Mesendoderm (in vitro differentiated cells): ENCODE measurements around the gene SLC49A3.

Experiments used
- DNase-seq: peaks from one replicate; pipeline ENCODE4 v3.0.0; 2013
- H2AK5ac ChIP-seq: 2 replicates; pipeline ENCODE4 v1.6.1; 2013; ENCODE audit warnings: low read length, inconsistent platforms
- H2BK120ac ChIP-seq: 2 replicates; pipeline ENCODE4 v1.6.1; 2013; ENCODE audit warnings: low read depth, mild to moderate bottlenecking, low read length, moderate library complexity, mixed read lengths
- H2BK15ac ChIP-seq: replicated peaks from 2 replicates; pipeline ENCODE4 v1.6.1; 2013; ENCODE audit warnings: low read depth, mild to moderate bottlenecking, moderate library complexity
- H2BK5ac ChIP-seq: 2 replicates; pipeline ENCODE4 v1.6.1; 2013; ENCODE audit warnings: low read length, inconsistent platforms
- H3K18ac ChIP-seq: 2 replicates; pipeline ENCODE4 v1.6.1; 2013; ENCODE audit warnings: mild to moderate bottlenecking, low read length, mixed read lengths
- H3K23ac ChIP-seq: one replicate; pipeline ENCODE4 v1.6.1; 2013; ENCODE audit warnings: low read length
- H3K27ac ChIP-seq: 2 replicates; pipeline ENCODE4 v1.5.1; 2013; ENCODE audit warnings: low read depth, mild to moderate bottlenecking, inconsistent platforms, low read length, moderate library complexity
- H3K27me3 ChIP-seq: 2 replicates; pipeline ENCODE4 v1.6.1; 2013; ENCODE audit warnings: low read length, control low read depth, mild to moderate bottlenecking, inconsistent platforms; ENCODE audit not compliant: insufficient read depth, poor library complexity
- H3K36me3 ChIP-seq: 2 replicates; pipeline ENCODE4 v1.6.1; 2013; ENCODE audit warnings: low read length, inconsistent platforms; ENCODE audit not compliant: control insufficient read depth, insufficient read depth
- H3K4ac ChIP-seq: one replicate; pipeline ENCODE4 v1.6.1; 2013; ENCODE audit warnings: low read depth, mild to moderate bottlenecking, low read length, moderate library complexity
- H3K4me1 ChIP-seq: 2 replicates; pipeline ENCODE4 v1.6.1; 2013; ENCODE audit warnings: low read depth, low read length, inconsistent platforms; ENCODE audit not compliant: control insufficient read depth
- H3K4me2 ChIP-seq: 2 replicates; pipeline ENCODE4 v1.6.1; 2013; ENCODE audit warnings: low read length
- H3K4me3 ChIP-seq: 2 replicates; pipeline ENCODE4 v1.5.1; 2013; ENCODE audit warnings: mild to moderate bottlenecking, low read length
- H3K56ac ChIP-seq: one replicate; pipeline ENCODE4 v1.6.1; 2013; ENCODE audit warnings: low read length
- H3K79me1 ChIP-seq: 2 replicates; pipeline ENCODE4 v1.6.1; 2013; ENCODE audit warnings: low read length, inconsistent platforms
- H3K79me2 ChIP-seq: 2 replicates; pipeline ENCODE4 v1.6.1; 2013; ENCODE audit warnings: mild to moderate bottlenecking, low read length; ENCODE audit not compliant: control insufficient read depth, insufficient read depth
- H3K9ac ChIP-seq: 2 replicates; pipeline ENCODE4 v1.6.1; 2013; ENCODE audit warnings: low read length, inconsistent platforms
- H4K5ac ChIP-seq: one replicate; pipeline ENCODE4 v1.6.1; 2013; ENCODE audit warnings: low read length
- H4K8ac ChIP-seq: one replicate; pipeline ENCODE4 v1.6.1; 2013; ENCODE audit warnings: low read depth, mild to moderate bottlenecking, control low read depth, low read length, moderate library complexity
- WGBS: extraction: QIAGEN DNeasy Blood & Tissue Kit; methylation state at CpG from one replicate; pipeline ENCODE4 v1.1.7; 2013; ENCODE audit warnings: low lambda C conversion rate, missing lambda C conversion rate; ENCODE audit not compliant: insufficient coverage; ENCODE audit errors: extremely low coverage; 5-methylcytosine and 5-hydroxymethylcytosine counted together

The SLC49A3 gene

GRCh38 chr4:664713-665231 lies 24.2 kb downstream of the SLC49A3 start:
- no peak overlapping the region for H2BK15ac ChIP-seq
- no peak for DNase-seq
- H2AK5ac ChIP-seq = no peak overlapping the region
- no peaks in the 10 kb centered on the region for H3K79me1 ChIP-seq
- no peaks in the 10 kb centered on the region for H3K36me3 ChIP-seq
- no peak overlapping the region for H3K18ac ChIP-seq
- no peak overlapping the region for H4K8ac ChIP-seq
- no peak overlapping the region for H3K4ac ChIP-seq
- no peak overlapping the region for H3K27ac ChIP-seq
- no peaks in the 10 kb centered on the region for H3K4me1 ChIP-seq
- H3K27me3 ChIP-seq = no peaks in the 10 kb centered on the region
- no peak overlapping the region for H3K4me3 ChIP-seq
- no peaks in the 10 kb centered on the region for H3K79me2 ChIP-seq
- H3K9ac ChIP-seq = no peak overlapping the region
- no peak overlapping the region for H2BK120ac ChIP-seq
- H3K4me2 ChIP-seq = no peak overlapping the region
- no peak overlapping the region for H3K23ac ChIP-seq
- H4K5ac ChIP-seq = no peak overlapping the region
- WGBS = no CpG with 5 or more reads among the region's 24 CpGs
- H2BK5ac ChIP-seq = no peak overlapping the region
- H3K56ac ChIP-seq = no peak overlapping the region

GRCh38 chr4:663438-664428 lies 25.2 kb downstream of the SLC49A3 start:
- Histone ChIP-seq H4K5ac (no peak overlapping the region), H3K27ac (no peak overlapping the region), H3K4ac (no peak overlapping the region), H2BK120ac (no peak overlapping the region), H3K9ac (peak overlapping the region; percentile 78), H4K8ac (no peak overlapping the region), H3K79me2 (no peaks in the 10 kb centered on the region), H2AK5ac (no peak overlapping the region), H3K56ac (peak overlapping the region; percentile 84), H2BK15ac (no peak overlapping the region), H2BK5ac (no peak overlapping the region), H3K79me1 (no peaks in the 10 kb centered on the region), H3K4me1 (no peaks in the 10 kb centered on the region), H3K27me3 (no peaks in the 10 kb centered on the region), H3K4me2 (peak overlapping the region; percentile 54), H3K23ac (no peak overlapping the region), H3K36me3 (no peaks in the 10 kb centered on the region), H3K4me3 (peak overlapping the region; percentile 73), H3K18ac (no peak overlapping the region)
- DNase-seq = peak; percentile 38
- WGBS = no CpG with 5 or more reads among the region's 80 CpGs

DNA sequence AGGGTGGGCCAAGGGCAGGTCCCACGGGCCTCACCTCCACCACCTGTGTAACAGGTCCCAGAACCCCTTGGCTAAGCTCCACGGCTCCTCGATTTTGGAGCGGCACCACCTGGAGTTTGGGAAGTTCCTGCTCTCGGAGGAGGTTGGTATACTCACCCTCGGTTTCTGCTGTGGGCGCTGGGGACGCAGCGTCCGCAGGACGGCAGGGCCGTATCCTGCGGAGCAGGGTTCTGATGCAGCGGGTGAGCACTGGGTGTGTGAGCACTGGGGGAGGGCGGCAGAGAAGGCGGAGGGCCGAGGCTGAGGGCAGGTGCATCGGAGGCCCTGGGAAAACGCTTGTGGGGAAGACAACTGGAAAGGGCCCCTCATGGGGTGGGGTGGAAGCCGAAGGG lies 25.9 kb downstream of the SLC49A3 start:
- no peak for DNase-seq
- WGBS = no CpG with 5 or more reads among the region's 20 CpGs

GRCh38 chr4:661881-662761 lies 26.8 kb downstream of the SLC49A3 start:
- Histone ChIP-seq H3K36me3 (no peaks in the 10 kb centered on the region), H2BK5ac (no peak overlapping the region), H3K79me2 (no peaks in the 10 kb centered on the region), H3K56ac (no peak overlapping the region), H3K4me3 (no peak overlapping the region), H2BK15ac (no peak overlapping the region), H4K8ac (no peak overlapping the region), H3K79me1 (no peaks in the 10 kb centered on the region), H4K5ac (no peak overlapping the region), H2BK120ac (no peak overlapping the region), H2AK5ac (no peak overlapping the region), H3K23ac (no peak overlapping the region), H3K4me1 (no peaks in the 10 kb centered on the region), H3K18ac (no peak overlapping the region), H3K4me2 (no peak overlapping the region), H3K9ac (no peak overlapping the region), H3K4ac (no peak overlapping the region), H3K27ac (no peak overlapping the region), H3K27me3 (no peaks in the 10 kb centered on the region)
- no peak for DNase-seq
- WGBS = no CpG with 5 or more reads among the region's 42 CpGs

More for the DNA sequence above, 25.9 kb downstream of the SLC49A3 start:
- Histone ChIP-seq H4K8ac (no peak overlapping the region), H2BK15ac (no peak overlapping the region), H3K18ac (no peak overlapping the region), H3K4ac (no peak overlapping the region), H3K27ac (no peak overlapping the region), H3K79me1 (no peaks in the 10 kb centered on the region), H3K23ac (no peak overlapping the region), H3K36me3 (no peaks in the 10 kb centered on the region), H2BK120ac (no peak overlapping the region), H3K56ac (peak overlapping the region; percentile 84), H2BK5ac (no peak overlapping the region), H3K4me2 (peak overlapping the region; percentile 54), H3K79me2 (no peaks in the 10 kb centered on the region), H3K27me3 (no peaks in the 10 kb centered on the region), H3K4me1 (no peaks in the 10 kb centered on the region), H4K5ac (no peak overlapping the region), H3K9ac (peak overlapping the region; percentile 78), H2AK5ac (no peak overlapping the region), H3K4me3 (no peak overlapping the region)

DNA sequence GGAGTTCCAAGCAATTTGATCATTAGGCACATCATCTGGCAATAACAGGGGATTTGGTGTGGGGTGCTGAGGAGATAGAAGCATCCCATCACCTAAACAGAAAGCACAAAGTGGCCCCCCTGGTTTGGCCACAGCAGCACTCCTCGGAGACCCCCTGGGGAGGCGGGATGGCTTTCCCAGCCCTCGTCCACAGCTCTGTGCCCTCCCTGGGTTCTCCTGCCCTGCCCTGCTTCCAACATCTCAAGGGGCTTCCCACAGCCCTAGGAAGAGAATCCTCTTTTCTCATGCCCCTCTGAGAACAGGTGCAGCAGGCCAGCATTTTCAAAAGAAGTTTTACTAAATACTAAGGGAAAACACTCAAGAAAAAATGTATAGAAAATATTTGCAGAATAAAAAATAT lies 27.7 kb downstream of the SLC49A3 start:
- Histone ChIP-seq H4K8ac (no peak overlapping the region), H2BK120ac (no peak overlapping the region), H3K4me1 (no peaks in the 10 kb centered on the region), H3K4ac (no peak overlapping the region), H3K56ac (no peak overlapping the region), H3K23ac (no peak overlapping the region), H2AK5ac (no peak overlapping the region), H3K79me2 (no peaks in the 10 kb centered on the region), H3K27me3 (no peaks in the 10 kb centered on the region), H3K18ac (no peak overlapping the region), H3K27ac (no peak overlapping the region), H3K4me2 (no peak overlapping the region), H3K9ac (no peak overlapping the region), H4K5ac (no peak overlapping the region), H2BK5ac (no peak overlapping the region), H3K79me1 (no peaks in the 10 kb centered on the region), H3K36me3 (no peaks in the 10 kb centered on the region), H2BK15ac (no peak overlapping the region), H3K4me3 (no peak overlapping the region)
- DNase-seq = no peak
- no CpG with 5 or more reads among the region's 3 CpGs for WGBS
